Stimulated activated CD4-positive, alpha-beta T cell treated with anti-CD3 and anti-CD28 coated beads, Interleukin-12 subunit alpha, Interleukin-12 subunit beta, amount 100 ng/mL, for 4 hours (primary cell): ENCODE data around the gene ARHGAP10.

Source experiments
- DNase-seq: peaks from one replicate; pipeline ENCODE4 v3.0.0-alpha.2; 2020

The ARHGAP10 gene

DNA sequence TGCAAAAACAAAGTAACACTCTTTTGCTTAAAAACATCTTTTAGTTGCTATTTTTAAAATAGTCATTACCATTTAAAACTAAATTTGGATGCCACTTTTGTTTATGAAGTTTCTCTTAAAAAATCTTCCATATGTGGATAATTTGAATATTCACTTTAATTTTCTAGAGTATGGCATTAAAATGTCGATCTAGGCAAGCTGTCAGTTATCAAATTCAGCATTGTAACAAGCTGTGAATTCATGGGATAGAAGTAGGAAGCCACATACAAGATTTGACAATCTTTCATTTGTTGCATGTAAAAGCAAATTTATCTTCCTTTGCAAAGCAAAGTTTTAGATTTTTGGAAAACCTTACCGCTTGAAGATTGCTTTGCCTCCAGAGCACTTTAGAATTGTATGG, 191.5 kb downstream of the ARHGAP10 start:
- DNase-seq, result no peak

DNA sequence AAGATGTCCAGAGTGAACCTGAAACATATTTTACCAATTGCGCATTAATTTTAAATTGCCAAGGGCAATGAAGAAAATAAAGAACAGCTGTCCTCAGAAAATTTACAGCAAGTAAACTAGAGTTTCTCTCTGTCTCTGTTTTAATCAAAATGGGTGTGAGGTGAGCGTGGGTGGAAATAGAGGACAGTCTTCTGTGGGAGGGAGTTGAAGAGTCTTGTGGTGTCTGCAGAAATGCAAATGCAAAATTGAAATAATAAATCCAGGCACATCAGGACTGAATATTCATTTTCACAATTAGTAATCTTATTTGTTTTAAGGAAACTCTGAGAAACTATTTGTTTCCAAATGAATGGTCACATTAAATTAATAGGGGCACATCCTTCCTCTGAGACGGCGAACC, 192.0 kb downstream of the ARHGAP10 start:
- no peak for DNase-seq

DNA sequence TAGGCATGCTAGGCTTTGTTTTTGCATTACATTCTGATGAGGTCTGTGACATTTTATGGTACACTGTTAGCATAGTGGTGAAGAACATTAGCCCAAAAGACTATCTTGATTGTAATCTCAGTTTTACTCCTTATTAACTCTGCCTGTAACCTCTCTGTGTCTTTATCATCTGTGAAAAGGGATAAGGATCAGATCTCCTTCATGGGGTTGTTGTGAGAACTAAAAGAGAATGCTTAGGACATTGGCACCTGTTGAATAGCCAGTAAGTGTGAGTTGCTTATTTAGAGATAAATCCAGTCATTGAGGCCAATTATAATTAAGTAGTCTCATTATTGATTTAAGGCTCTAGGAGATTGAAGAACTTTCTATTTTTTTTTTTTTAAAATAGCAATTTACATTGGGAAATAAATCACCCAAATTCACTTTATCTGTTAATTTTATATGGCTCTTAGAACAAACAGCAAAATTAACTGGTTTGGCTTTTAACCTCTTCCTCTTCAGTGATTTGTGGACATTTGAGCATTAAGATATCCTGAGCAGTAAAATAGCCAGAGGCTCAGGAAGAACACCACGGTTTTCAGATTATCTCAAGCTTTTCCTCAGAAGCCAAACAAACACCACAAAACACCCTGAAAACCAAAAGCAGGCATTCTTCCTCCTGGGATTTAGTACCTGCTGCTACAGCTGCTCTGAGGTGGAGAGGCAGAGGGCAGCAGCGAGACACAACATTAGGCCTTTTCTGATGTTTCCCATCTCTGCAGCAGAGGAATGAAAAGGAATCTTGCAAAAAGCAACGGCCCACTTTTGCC, 192.9 kb downstream of the ARHGAP10 start:
- DNase-seq, result no peak

GRCh38 chr4:147927377-147928137, 195.7 kb downstream of the ARHGAP10 start:
- DNase-seq, result no peak

DNA sequence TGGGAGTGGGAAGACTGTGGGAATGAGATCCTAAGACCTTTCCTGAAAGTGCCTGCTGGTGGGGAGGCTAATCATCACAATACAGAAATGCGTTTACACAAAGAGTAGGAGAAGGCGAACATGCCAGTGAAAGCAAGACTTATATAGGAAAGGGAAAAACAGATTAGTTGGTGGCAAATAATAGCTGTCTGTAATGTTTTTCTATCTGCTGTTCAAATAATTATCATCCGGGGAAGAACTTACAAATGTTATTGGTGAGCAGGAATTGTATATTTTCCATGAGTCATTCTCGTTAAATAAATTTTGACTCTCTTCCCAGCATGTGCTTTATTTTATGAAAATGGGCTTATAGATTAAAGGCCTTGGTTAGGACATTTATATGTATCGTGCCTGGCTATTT, 196.5 kb downstream of the ARHGAP10 start:
- DNase-seq, result no peak

- no peak for DNase-seq
Measured at GRCh38 chr4:147929746-147930145, 197.9 kb downstream of the ARHGAP10 start.

- DNase-seq, result no peak
Measured at GRCh38 chr4:147933316-147933715, 201.4 kb downstream of the ARHGAP10 start.

DNA sequence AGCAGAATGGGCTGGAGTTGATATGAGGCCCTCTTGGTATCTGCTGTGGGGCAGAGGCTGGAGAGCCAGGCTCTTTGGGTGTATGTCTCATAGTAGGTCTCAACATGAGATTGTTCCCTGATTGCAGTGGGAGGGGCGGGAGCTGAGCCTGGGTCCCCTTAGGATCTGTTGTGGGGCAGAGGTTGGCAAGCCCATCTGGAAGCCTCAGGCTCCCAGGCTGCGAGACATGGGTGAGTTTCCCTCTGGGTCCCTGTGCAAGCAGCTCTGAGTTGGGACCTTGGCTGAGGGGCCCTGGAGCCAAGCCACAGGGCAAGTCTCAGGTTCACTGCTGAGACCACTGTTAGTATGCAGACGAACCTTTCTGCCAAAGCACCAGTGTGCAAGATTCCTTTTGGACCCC, 201.9 kb downstream of the ARHGAP10 start:
- DNase-seq, result no peak

- no peak for DNase-seq
Measured at GRCh38 chr4:147938496-147938895, 206.6 kb downstream of the ARHGAP10 start.

GRCh38 chr4:147940171-147940570, 208.3 kb downstream of the ARHGAP10 start:
- no peak for DNase-seq

DNA sequence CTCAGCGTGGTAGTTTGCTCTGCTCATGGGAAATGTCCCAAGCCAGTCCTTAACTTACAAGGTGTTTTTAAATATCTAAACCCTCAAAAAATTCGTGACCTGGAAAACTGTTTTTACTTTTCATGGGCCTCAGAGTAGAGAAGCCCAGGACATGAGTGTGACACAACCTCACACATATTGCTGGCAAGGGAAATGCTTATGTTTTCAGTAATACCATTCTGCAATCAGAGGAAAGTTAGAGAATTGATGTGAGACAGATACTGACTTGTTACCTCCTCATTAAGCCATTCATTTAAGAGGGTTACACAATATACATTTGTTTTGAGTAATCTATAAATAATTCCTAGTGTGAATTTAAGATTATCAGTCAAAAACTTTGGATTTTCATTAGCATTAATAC, 209.5 kb downstream of the ARHGAP10 start:
- no peak for DNase-seq

DNA sequence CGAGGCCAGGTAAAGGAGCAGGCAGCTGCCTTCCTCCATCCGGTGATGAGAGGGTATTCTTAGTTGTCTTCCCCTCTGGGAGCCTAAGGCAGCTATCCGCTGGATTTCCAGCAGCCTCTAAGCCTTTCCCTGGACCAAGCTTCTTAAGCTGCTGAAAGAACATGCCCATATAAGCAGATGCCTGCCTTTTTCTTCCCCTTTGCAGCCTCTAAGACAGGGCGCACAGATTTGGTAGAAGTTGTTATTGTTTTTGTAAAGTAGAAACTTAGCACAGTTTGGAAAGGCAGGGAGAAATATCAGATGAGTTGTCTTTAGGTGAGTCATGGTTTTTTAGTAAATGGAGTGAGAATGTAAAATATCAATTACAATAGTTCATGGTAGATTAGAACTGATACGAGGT, 210.8 kb downstream of the ARHGAP10 start:
- no peak for DNase-seq

- no peak for DNase-seq
Measured at GRCh38 chr4:147943159-147943638, 211.3 kb downstream of the ARHGAP10 start.

- DNase-seq, result no peak
Measured at GRCh38 chr4:147944249-147944648, 212.4 kb downstream of the ARHGAP10 start.

GRCh38 chr4:147944670-147945260, 212.9 kb downstream of the ARHGAP10 start:
- DNase-seq, result no peak

DNA sequence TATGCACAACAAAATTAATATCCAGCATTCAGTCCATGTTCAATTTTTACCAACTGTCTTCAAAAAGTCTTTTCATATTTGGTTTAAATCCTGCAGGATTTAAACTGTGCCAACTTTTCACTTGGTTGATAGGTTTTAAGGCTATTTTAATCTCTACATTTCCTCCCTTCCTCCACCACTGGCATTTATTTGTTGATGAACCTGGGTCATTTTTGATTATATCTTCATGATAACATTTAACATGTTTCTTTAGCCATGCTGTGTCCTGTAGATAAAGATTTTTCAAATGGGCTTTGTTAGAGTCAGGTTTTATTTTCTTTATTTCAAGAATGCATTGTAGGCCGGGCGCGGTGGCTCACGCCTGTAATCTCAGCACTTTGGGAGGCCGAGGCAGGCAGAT, 216.4 kb downstream of the ARHGAP10 start:
- no peak for DNase-seq

DNA sequence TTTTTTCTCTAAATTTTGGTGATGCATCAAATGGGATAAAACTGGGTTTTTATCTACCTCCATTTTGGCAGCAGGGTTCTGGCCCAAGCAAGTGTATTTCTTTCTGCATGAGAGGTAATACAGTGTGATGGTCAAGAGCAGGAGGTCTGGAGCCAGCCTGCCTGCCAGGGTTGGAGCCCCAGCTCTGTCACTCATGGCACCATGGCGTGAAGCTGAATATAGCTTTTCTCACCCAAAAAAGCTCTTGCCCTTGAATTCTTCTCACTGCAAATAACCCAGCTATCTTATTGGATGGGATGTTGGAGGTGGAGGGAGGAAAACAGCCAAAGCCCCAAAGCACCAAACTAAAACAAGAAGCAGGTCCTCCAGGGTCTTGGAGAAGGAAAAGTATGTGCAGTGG, 218.4 kb downstream of the ARHGAP10 start:
- no peak for DNase-seq

GRCh38 chr4:147950841-147951240, 219.0 kb downstream of the ARHGAP10 start:
- DNase-seq, result no peak

DNA sequence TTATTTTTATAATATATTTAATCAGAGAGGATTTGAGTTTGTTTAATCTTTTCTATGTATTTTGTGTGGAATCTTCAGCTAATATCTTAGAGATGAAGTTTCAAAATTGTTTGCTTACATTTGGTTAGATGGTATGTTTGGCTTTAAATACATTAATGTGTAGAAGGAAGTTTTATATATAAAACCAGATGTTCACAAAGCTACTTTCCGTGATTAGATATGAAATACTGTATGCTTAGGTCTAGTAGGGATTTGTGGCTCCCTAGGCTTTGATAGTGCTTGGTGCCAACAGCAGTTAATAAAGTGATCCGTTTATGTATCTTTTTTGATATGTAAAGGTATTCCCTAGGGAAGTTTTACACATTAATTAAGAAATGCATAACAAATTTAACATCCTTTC, 223.0 kb downstream of the ARHGAP10 start:
- no peak for DNase-seq

DNA sequence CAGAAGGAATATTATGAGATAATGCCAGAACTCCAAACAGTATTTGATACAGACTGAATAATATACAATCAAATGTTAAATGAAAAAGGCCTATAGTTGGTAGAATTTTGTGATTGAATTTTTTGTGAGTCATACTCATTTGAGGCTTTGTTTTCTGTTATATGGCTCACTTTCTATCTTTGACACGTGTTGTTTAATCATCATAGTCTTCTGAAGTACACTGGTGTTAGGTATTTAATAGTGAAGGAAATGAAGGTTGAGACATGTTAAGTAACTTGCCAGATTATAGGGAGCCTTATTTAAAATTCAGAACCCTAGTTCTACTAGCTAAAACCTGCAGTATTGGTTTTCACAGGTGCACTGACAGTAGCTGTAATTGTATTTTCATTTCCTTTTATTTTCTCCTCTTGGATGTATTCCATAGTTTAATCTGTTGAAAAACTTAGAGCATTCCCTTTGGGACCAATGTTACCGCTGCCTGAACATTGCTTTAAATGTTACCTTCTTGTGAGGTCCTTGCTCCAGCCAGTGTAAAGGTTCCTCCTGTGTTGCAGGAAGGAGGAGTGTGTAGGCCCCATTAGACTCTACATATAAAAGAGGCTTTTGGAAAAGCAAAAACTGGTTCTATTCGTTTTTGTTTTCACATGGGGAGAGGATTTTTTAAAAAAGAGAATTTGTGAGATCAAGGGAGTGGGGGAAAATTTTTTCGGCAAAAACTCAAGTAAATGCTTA, 224.1 kb downstream of the ARHGAP10 start:
- no peak for DNase-seq

DNA sequence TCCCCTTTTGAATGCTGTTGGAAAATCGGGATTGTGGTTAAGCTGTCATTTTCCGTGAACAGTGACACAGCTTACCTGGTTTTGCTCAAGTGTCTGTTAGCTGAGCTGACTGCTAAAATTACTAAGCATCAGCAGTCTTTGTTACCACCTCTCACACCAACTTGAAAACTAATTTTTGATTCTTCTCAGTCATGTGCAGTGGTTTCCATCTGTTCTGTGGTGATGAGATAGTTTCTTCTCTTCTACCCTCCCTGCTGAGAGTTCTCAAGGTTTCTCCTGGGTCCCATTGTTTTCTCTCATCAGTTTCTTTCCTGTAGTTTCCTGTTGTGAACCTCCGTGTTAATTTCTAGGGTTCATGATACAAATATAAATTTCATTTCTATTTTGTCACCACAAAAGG, 225.6 kb downstream of the ARHGAP10 start:
- DNase-seq, result no peak

GRCh38 chr4:147958057-147958456, 226.2 kb downstream of the ARHGAP10 start:
- no peak for DNase-seq

- no peak for DNase-seq
Measured at GRCh38 chr4:147958489-147959065, 226.7 kb downstream of the ARHGAP10 start.
